WTC11 (cell line): Measurements from ENCODE around the gene RECQL5.

Experiments
- CREB1 ChIP-seq: sonication (generic); formaldehyde crosslinking; IDR thresholded peaks from 2 replicates; pipeline ENCODE4 v1.8.0; 2023; ENCODE audit warnings: mild to moderate bottlenecking, missing genetic modification reagents
- CREM ChIP-seq: sonication (generic); formaldehyde crosslinking; IDR thresholded peaks from 2 replicates; pipeline ENCODE4 v1.8.1; 2022; ENCODE audit warnings: mild to moderate bottlenecking, missing genetic modification reagents, moderate library complexity
- ESRRA ChIP-seq: sonication (generic); formaldehyde crosslinking; IDR thresholded peaks from 2 replicates; pipeline ENCODE4 v1.8.1; 2022; ENCODE audit warnings: mild to moderate bottlenecking, missing genetic modification reagents, borderline replicate concordance
- NFYB ChIP-seq: sonication (generic); formaldehyde crosslinking; conservative IDR thresholded peaks from 2 replicates; pipeline ENCODE4 v1.8.0; 2022; ENCODE audit warnings: low read depth, missing genetic modification reagents
- NR3C1 ChIP-seq: sonication (generic); formaldehyde crosslinking; conservative IDR thresholded peaks from 2 replicates; pipeline ENCODE4 v1.8.1; 2023; ENCODE audit warnings: low read depth, mild to moderate bottlenecking, missing genetic modification reagents
- TEAD1 ChIP-seq: sonication (generic); formaldehyde crosslinking; IDR thresholded peaks from 2 replicates; pipeline ENCODE4 v1.8.0; 2022; ENCODE audit warnings: mild to moderate bottlenecking, missing genetic modification reagents
- ZNF121 ChIP-seq: sonication (generic); formaldehyde crosslinking; IDR thresholded peaks from 2 replicates; pipeline ENCODE4 v1.8.0; 2023; ENCODE audit warnings: missing genetic modification reagents
- ZNF416 ChIP-seq: fragments of 250-450 bp; sonication (Bioruptor Pico); IDR thresholded peaks from 2 replicates; pipeline ENCODE4 v1.9.0; 2021; ENCODE audit warnings: mild to moderate bottlenecking, inconsistent platforms
- ZNF423 ChIP-seq: fragments of 250-450 bp; sonication (Bioruptor Pico); IDR thresholded peaks from 2 replicates; pipeline ENCODE4 v2.1.2; 2022; ENCODE audit warnings: mild to moderate bottlenecking, moderate library complexity
- TF ChIP-seq, protein P1 (sequence below): fragments of 200-600 bp; IDR thresholded peaks from 2 replicates; pipeline ENCODE4 v1.8.0; 2022; ENCODE audit warnings: antibody characterized with exemption
- TF ChIP-seq, protein P2 (sequence below): sonication (generic); formaldehyde crosslinking; IDR thresholded peaks from 2 replicates; pipeline ENCODE4 v1.8.0; 2022; ENCODE audit warnings: missing genetic modification reagents
- TF ChIP-seq, protein P3 (sequence below): sonication (generic); formaldehyde crosslinking; conservative IDR thresholded peaks from 2 replicates; pipeline ENCODE4 v1.8.1; 2022; ENCODE audit warnings: mild to moderate bottlenecking, missing genetic modification reagents
- TF ChIP-seq, protein P4 (sequence below): sonication (generic); formaldehyde crosslinking; IDR thresholded peaks from 2 replicates; pipeline ENCODE4 v1.8.1; 2023; ENCODE audit warnings: mild to moderate bottlenecking, missing genetic modification reagents
- TF ChIP-seq, protein P5 (sequence below): sonication (generic); formaldehyde crosslinking; IDR thresholded peaks from 2 replicates; pipeline ENCODE4 v1.8.0; 2022; ENCODE audit warnings: mild to moderate bottlenecking, missing genetic modification reagents

DNA sequence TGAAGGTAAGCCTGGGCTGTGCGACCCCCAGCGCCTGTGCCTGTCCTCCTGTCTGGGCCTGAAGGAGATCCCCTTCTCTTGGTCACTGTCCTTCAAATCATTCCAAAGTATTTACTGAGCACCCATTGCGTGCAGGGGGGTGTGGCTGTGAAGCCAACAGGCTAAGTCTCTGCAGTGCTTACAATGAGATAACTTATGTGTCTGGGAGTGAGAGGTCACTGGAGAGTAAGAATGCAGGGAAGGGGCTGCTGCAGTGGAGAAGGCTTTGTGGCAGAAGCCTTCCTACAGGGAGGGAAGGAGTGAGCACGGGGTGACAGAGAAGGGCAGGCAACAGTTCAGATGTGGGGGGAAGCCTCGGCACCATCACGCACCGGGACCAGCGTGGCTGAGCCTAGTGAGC lies 44.9 kb downstream of the RECQL5 start:
- TF ChIP-seq CREB1 (CRISPR knock-in tag) (no peak), ZNF121 (CRISPR knock-in tag) (no peak), CREM (CRISPR knock-in tag) (no peak), TEAD1 (CRISPR knock-in tag) (no peak), ZNF416 (CRISPR knock-in tag) (no peak), ZNF423 (CRISPR knock-in tag) (no peak), NFYB (CRISPR knock-in tag) (no peak), NR3C1 (CRISPR knock-in tag) (no peak), ESRRA (CRISPR knock-in tag) (no peak)
- TF ChIP-seq, protein P1, sequence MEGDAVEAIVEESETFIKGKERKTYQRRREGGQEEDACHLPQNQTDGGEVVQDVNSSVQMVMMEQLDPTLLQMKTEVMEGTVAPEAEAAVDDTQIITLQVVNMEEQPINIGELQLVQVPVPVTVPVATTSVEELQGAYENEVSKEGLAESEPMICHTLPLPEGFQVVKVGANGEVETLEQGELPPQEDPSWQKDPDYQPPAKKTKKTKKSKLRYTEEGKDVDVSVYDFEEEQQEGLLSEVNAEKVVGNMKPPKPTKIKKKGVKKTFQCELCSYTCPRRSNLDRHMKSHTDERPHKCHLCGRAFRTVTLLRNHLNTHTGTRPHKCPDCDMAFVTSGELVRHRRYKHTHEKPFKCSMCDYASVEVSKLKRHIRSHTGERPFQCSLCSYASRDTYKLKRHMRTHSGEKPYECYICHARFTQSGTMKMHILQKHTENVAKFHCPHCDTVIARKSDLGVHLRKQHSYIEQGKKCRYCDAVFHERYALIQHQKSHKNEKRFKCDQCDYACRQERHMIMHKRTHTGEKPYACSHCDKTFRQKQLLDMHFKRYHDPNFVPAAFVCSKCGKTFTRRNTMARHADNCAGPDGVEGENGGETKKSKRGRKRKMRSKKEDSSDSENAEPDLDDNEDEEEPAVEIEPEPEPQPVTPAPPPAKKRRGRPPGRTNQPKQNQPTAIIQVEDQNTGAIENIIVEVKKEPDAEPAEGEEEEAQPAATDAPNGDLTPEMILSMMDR, result no peak
- TF ChIP-seq, protein P2, sequence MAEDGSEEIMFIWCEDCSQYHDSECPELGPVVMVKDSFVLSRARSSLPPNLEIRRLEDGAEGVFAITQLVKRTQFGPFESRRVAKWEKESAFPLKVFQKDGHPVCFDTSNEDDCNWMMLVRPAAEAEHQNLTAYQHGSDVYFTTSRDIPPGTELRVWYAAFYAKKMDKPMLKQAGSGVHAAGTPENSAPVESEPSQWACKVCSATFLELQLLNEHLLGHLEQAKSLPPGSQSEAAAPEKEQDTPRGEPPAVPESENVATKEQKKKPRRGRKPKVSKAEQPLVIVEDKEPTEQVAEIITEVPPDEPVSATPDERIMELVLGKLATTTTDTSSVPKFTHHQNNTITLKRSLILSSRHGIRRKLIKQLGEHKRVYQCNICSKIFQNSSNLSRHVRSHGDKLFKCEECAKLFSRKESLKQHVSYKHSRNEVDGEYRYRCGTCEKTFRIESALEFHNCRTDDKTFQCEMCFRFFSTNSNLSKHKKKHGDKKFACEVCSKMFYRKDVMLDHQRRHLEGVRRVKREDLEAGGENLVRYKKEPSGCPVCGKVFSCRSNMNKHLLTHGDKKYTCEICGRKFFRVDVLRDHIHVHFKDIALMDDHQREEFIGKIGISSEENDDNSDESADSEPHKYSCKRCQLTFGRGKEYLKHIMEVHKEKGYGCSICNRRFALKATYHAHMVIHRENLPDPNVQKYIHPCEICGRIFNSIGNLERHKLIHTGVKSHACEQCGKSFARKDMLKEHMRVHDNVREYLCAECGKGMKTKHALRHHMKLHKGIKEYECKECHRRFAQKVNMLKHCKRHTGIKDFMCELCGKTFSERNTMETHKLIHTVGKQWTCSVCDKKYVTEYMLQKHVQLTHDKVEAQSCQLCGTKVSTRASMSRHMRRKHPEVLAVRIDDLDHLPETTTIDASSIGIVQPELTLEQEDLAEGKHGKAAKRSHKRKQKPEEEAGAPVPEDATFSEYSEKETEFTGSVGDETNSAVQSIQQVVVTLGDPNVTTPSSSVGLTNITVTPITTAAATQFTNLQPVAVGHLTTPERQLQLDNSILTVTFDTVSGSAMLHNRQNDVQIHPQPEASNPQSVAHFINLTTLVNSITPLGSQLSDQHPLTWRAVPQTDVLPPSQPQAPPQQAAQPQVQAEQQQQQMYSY, result no peak
- TF ChIP-seq, protein P3, sequence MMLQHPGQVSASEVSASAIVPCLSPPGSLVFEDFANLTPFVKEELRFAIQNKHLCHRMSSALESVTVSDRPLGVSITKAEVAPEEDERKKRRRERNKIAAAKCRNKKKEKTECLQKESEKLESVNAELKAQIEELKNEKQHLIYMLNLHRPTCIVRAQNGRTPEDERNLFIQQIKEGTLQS (CRISPR knock-in tag), result no peak
- TF ChIP-seq, protein P4, sequence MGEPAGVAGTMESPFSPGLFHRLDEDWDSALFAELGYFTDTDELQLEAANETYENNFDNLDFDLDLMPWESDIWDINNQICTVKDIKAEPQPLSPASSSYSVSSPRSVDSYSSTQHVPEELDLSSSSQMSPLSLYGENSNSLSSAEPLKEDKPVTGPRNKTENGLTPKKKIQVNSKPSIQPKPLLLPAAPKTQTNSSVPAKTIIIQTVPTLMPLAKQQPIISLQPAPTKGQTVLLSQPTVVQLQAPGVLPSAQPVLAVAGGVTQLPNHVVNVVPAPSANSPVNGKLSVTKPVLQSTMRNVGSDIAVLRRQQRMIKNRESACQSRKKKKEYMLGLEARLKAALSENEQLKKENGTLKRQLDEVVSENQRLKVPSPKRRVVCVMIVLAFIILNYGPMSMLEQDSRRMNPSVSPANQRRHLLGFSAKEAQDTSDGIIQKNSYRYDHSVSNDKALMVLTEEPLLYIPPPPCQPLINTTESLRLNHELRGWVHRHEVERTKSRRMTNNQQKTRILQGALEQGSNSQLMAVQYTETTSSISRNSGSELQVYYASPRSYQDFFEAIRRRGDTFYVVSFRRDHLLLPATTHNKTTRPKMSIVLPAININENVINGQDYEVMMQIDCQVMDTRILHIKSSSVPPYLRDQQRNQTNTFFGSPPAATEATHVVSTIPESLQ, result no peak
- TF ChIP-seq, protein P5, sequence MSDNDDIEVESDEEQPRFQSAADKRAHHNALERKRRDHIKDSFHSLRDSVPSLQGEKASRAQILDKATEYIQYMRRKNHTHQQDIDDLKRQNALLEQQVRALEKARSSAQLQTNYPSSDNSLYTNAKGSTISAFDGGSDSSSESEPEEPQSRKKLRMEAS, result no peak
